Globus pallidus (tissue), 1 donor: ENCODE results near the gene RALY.

Source experiments
- DNase-seq: peaks from one replicate; pipeline ENCODE4 v3.0.0-alpha.2; 2015; ENCODE audit warnings: low spot score

Gene RALY

GRCh38 chr20:34076952-34077351, 83.2 kb downstream of the RALY start:
- no peak for DNase-seq

GRCh38 chr20:34078540-34078939, 84.8 kb downstream of the RALY start:
- DNase-seq, result no peak

DNA sequence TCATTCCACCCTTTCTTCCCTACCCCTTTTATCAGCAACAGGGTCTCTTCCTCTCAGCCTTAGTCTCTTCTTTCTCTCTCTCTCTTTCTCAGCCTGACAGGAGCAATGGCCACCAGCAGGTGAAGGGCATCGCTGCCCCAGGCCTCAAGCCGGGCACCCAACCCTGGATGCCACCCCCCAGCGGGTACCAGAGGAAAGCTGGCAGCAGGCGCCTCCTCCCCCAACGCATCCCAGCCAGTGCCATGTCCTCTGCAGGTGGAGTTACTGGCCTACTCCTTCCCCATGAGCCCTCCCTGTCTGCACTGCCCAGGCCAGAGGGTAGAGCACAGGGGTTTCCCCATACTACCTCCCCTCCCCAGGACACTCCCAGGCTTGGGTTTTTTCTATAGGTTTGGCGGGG, 86.1 kb downstream of the RALY start:
- no peak for DNase-seq

GRCh38 chr20:34082232-34082887, 88.6 kb downstream of the RALY start:
- DNase-seq, result no peak

- no peak for DNase-seq
Observed at GRCh38 chr20:34083137-34083536, 89.4 kb downstream of the RALY start.

DNA sequence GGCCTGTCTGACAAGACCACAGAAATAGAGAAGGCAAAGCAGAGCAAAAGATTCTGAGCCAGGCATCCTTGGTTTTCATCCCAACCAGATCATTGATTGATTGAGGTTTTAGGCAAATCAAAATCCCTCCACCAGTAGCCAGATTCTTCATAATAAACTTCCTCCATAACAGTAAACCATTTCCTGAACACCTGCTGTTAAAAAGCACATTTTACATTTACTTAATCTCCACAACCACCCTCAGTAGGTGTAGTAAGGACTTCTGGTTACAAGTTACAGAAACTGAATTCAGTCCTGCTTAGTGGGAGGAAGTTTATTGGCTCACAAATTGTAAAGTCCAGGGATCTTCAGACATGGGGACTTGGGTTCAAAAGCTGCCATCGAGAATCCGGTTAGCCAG, 90.1 kb downstream of the RALY start:
- DNase-seq, result no peak

DNA sequence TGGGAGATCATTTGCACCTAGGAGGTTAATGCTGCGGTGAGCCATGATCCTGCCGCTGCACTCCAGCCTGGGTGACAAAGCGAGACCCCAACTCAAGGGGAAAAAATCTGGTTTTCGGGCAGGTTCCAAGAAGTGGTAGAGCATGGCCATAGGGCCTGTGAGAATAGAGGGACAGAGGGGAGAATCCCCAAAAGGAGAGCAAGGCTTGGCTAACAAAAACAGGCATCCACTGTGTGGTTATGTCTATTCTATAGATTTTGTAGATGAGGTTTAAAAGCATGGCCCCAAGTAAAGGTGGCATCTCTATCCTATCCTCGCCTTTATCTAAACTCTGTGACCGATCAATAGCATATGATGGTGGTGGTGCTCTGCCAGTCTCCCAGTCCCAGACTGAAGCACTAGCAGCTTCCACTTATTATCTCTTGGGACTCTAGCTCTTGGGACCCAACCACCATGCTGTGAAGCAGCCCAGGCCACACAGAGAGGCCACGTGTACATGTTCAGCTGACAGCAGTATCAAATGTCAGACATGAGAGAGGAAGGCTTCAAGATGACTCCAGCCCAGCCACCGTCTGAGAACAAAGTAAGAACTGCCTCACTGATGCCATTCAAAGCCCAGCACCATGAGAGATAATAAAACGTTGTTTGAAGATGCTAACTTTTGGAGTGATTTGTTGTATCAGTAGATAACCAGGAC, 90.7 kb downstream of the RALY start:
- DNase-seq, result no peak

GRCh38 chr20:34085544-34086040, 91.9 kb downstream of the RALY start:
- no peak for DNase-seq

- DNase-seq, result no peak
Observed at GRCh38 chr20:34088305-34089174, 94.8 kb downstream of the RALY start.

GRCh38 chr20:34089175-34089479, 95.4 kb downstream of the RALY start:
- DNase-seq, result no peak

DNA sequence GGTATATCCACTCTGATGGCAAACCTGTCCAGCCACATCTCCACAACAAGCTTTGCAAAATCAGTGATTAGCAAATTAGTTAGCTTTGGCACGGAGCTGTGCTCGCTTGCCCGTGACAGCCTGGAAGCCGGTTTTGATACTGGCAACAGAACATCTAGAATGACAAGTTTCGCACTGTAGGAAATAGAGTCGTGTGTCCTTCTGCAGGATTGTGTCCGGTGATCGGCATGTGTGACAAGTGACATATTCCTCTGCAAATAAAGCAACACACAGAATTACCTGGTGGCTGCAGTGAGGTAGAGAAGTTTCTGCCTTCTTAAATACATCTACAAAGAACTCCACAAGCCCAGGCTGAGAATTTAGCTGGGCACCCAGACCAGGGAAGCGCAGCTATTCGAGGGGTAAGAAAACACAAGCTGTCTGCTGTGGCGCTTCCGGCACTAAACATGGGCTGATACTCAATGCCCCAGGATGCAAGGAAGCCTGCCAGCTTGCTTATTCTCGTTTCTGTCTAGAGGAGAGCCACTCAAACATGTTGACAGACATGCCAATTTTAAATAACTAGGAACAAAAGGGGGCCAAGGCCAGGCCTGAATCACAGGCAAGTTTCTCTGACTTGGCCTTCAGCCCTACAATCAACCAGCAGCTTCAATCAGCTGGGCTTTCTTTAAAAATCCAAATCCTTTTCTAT, 96.1 kb downstream of the RALY start:
- no peak for DNase-seq

DNA sequence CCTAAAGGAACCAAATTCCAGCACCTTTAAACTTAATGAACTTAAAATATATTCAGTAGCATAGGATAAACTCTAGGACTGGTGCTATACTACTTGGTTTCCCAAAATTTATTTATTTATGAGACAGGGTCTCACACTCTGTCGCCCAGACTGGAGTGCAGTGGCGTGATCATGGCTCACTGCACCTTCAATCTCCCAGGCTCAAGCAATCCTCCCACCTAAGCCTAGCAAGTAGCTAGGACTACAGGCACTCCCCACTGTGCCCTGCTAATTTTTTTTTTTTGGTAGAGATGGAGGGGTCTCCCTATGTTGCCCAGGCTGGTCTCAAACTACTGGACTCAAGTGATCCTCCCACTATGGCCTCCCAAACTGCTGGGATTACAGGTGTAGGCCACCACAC, 96.9 kb downstream of the RALY start:
- no peak for DNase-seq

GRCh38 chr20:34091637-34092200, 98.0 kb downstream of the RALY start:
- no peak for DNase-seq

GRCh38 chr20:34093895-34094294, 100.2 kb downstream of the RALY start:
- DNase-seq, result no peak

- DNase-seq, result no peak
Observed at GRCh38 chr20:34095825-34096224, 102.1 kb downstream of the RALY start.

GRCh38 chr20:34096699-34097444, 103.2 kb downstream of the RALY start:
- no peak for DNase-seq

GRCh38 chr20:34098570-34098969, 104.9 kb downstream of the RALY start:
- DNase-seq, result no peak

DNA sequence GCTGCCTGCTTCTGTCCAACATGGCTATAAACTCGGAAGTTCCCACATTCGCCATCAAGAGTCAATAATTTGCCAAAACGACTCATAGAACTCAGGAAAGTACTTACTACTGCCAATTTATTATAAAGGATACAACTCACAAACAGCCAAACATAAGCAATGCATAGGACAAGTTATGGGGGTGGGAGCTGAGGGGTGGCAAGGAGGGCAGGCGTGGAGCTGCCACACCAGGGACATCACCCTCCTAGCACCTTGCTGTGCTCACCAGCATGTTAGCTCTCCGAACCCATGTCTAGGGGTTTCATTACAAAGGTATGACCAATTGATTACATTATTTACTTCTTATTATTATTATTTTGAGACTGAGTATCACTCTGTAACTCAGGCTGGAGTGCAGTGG, 106.0 kb downstream of the RALY start:
- no peak for DNase-seq

DNA sequence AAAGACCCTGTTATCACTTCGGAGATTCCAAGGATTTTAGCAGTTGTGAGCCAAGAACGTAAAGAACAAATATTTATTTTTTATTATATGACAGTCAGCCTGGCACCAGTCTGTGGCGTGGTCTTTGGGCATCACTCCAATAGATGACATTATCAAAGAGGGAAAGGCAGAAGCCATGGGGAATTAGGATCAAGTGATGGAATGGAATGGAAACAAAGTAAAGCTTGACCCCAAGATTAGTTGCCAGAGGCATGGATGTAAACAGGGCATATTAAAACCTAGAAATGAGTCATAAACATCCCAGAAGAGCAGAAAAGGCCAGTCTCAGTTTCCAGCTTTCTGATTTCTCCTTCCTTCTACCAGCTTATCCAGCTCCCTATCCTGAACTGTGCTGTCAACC, 106.9 kb downstream of the RALY start:
- DNase-seq, result no peak

- DNase-seq, result no peak
Observed at GRCh38 chr20:34102342-34102741, 108.6 kb downstream of the RALY start.

GRCh38 chr20:34104059-34104458, 110.3 kb downstream of the RALY start:
- DNase-seq, result no peak
